ENCODE data around the gene UNCX.

The UNCX gene

DNA sequence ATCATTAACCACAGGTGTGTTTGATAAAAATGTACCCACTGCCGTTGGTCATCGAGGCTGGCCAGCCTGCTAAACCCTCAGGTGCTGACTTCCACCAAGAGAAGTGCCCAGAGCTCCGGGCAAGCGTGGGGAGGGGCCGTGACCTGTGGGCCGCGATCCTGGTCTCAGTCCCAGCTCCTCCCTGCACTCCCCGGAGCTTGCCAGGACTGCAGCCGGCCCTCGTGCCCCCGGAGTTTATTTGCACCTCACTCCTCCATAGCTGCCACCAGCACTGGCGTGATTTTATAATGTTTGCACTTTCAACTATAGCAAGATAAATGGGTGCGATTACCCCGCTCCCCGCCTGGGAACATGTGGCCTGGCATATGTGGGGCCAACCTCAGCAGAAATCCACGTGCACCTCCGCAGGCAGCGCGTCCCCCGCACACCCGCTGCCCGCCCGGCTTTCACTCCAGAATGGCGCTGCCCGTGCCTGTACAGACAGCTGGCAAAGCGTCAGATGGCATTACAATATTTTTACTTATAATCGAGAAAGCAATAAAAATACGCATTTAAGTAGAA, 30.8 kb downstream of the UNCX start:
- TF ChIP-seq SUZ12 (IDR thresholded peaks at IDR 0.05; ENCODE audit: extremely low read depth, insufficient read depth, insufficient read length) (no peak), ZNF274 (IDR thresholded peaks at IDR 0.05; ENCODE audit: low read depth, low read length) (no peak), YY1 (IDR thresholded peaks at IDR 0.05; ENCODE audit: insufficient read depth, insufficient read length) (no peak)

DNA sequence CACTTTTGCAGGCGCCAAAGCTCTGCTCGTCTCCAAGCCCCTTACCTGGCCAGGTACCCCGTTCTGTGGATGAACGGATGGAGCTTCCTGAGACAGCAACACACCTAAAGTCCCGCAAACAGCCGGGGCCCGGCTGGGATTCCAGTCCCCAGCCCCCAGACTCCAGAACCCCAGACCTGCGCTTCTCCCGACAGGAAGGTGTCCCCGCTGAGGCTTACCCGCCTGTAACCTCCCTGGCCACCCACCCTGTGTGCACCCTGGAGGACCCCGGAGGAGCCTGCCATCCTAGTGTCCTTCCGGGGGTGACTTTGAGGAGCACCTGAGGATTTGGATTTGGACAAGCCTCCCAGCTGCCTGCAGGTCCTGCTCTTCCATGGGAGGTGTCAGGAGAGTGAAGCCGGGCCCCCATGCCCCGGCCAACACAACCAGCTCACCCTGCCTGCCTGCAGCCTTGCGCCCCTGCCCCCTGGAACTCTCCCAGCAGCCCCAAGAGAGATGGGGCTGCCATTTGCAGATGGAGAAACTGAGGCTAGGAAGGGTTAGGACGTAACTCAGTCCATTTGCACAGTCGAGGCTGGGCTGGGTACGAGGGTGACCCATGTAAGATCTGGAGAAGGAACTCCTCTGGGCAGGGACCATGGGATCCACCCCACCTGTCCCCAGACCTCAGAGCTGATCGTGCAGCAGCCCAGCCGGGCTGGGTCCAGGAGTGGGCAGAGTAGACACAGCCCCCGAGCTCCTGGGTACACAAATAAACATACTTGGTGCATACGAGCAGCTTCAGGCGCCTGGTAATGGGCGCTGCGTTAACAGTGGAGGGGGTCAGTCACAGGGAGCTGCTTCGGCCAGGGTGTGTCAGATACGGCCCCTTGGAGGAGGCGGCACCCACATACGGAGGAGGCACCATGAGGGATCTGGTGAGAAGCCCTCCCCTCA, 31.9 kb downstream of the UNCX start:
- DNase-seq (ENCODE audit: low read depth, low spot score) = no peak
- peaks cover 13% of the 10 kb centered on the region for H3K27me3 ChIP-seq (ENCODE audit: insufficient read depth, insufficient read length)
- H3K9ac ChIP-seq (ENCODE audit: insufficient read length, low read depth) = no peak overlapping the region
- no peaks in the 10 kb centered on the region for H3K36me3 ChIP-seq (ENCODE audit: insufficient read depth, insufficient read length, low read length)
- H3K4me1 ChIP-seq (ENCODE audit: insufficient read depth, insufficient read length) = peaks cover 13% of the 10 kb centered on the region
- TF ChIP-seq ZNF274 (IDR thresholded peaks at IDR 0.05; ENCODE audit: low read depth, low read length) = no peak
- TF ChIP-seq SUZ12 (IDR thresholded peaks at IDR 0.05; ENCODE audit: extremely low read depth, insufficient read depth, insufficient read length) = no peak
- TF ChIP-seq YY1 (IDR thresholded peaks at IDR 0.05; ENCODE audit: insufficient read depth, insufficient read length) = no peak
- H3K9me3 ChIP-seq (ENCODE audit: insufficient read depth, low read length) = no peaks in the 10 kb centered on the region
- no peak overlapping the region for H3K4me3 ChIP-seq (ENCODE audit: insufficient read length, low read depth)

More for the DNA sequence above, 30.8 kb downstream of the UNCX start:
- H3K9ac ChIP-seq (ENCODE audit: insufficient read length, low read depth) = no peak overlapping the region
- H3K9me3 ChIP-seq (ENCODE audit: insufficient read depth, low read length) = no peaks in the 10 kb centered on the region
- DNase-seq (ENCODE audit: low read depth, low spot score) = no peak
- no peaks in the 10 kb centered on the region for H3K36me3 ChIP-seq (ENCODE audit: insufficient read depth, insufficient read length, low read length)
- H3K4me3 ChIP-seq (ENCODE audit: insufficient read length, low read depth) = no peak overlapping the region
- H3K27me3 ChIP-seq (ENCODE audit: insufficient read depth, insufficient read length) = peaks cover 13% of the 10 kb centered on the region
- peaks cover 9% of the 10 kb centered on the region for H3K4me1 ChIP-seq (ENCODE audit: insufficient read depth, insufficient read length)

- no peaks in the 10 kb centered on the region for H3K36me3 ChIP-seq (ENCODE audit: insufficient read depth, insufficient read length, low read length)
- TF ChIP-seq SUZ12 (IDR thresholded peaks at IDR 0.05; ENCODE audit: extremely low read depth, insufficient read depth, insufficient read length) (no peak), YY1 (IDR thresholded peaks at IDR 0.05; ENCODE audit: insufficient read depth, insufficient read length) (no peak)
- peaks cover 4% of the 10 kb centered on the region for H3K9me3 ChIP-seq (ENCODE audit: insufficient read depth, low read length)
- no peak overlapping the region for H3K9ac ChIP-seq (ENCODE audit: insufficient read length, low read depth)
- no peak overlapping the region for H3K4me3 ChIP-seq (ENCODE audit: insufficient read length, low read depth)
- DNase-seq (ENCODE audit: low read depth, low spot score) = no peak
- peaks cover 15% of the 10 kb centered on the region for H3K27me3 ChIP-seq (ENCODE audit: insufficient read depth, insufficient read length)
- peaks cover 14% of the 10 kb centered on the region for H3K4me1 ChIP-seq (ENCODE audit: insufficient read depth, insufficient read length)
Measured at GRCh38 chr7:1267016-1267900, 34.6 kb downstream of the UNCX start.

DNA sequence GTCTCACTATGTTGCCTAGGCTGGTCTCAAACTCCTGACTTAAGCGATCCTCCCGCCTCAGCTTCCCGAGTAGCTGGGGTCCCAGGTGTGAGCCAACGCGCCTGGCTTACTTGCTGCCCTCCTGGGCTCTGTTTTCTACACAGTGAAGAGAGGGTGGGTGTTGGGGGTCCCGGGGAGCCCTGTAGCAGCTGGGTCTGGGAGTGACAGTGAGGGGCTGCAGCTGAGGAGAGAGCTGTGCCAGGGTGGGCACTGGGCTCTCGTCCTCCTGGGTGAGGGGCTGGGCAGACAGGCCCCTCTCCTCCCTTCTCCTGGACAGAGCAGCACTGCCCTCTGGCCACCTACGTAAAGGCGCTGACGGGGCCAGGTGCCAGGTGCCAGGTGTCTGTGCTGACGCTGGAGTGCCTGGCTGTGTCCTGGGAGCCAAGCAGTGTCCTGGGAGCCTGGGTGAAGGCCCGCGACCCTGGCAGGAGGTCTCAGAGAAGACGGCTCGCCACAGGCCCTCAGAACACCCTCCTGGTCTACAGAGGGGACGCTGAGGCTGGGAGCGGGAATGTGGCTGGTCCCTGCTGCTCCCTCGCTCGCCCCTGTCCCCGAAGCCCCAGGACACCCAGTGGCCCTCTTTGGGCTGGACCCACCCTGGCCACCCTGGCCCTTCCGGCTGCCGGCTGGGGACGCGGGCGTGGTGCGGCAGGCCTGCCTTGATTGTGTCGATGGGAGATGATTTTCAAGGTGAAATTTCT, 35.6 kb downstream of the UNCX start:
- Histone ChIP-seq H3K4me3 (ENCODE audit: insufficient read length, low read depth) (no peak overlapping the region), H3K9me3 (ENCODE audit: insufficient read depth, low read length) (peaks cover 5% of the 10 kb centered on the region), H3K27me3 (ENCODE audit: insufficient read depth, insufficient read length) (peaks cover 16% of the 10 kb centered on the region), H3K4me1 (ENCODE audit: insufficient read depth, insufficient read length) (peaks cover 11% of the 10 kb centered on the region), H3K9ac (ENCODE audit: insufficient read length, low read depth) (no peak overlapping the region), H3K36me3 (ENCODE audit: insufficient read depth, insufficient read length, low read length) (no peaks in the 10 kb centered on the region)
- DNase-seq (ENCODE audit: low read depth, low spot score) = no peak
- TF ChIP-seq SUZ12 (IDR thresholded peaks at IDR 0.05; ENCODE audit: extremely low read depth, insufficient read depth, insufficient read length) (no peak), YY1 (IDR thresholded peaks at IDR 0.05; ENCODE audit: insufficient read depth, insufficient read length) (no peak)

DNA sequence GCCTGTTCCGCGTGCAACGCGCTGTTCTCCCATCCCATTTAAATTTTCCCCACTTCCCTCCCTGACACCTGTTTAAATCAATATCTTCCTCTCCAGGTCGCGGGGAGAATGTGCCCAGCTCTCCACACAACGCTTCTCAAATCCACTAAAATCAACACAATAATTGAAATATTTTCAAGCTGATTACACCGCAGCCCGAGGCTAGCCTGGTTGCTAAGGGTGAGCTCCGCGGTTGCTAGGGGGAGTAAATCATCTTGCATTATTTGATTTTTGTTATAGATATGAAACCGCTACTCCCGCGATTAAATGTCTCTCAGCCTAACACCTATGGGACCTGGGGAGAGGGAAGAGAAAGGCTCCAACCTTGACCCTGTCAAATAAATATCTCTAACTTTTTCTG, 36.2 kb downstream of the UNCX start:
- no peak for TF ChIP-seq YY1 (IDR thresholded peaks at IDR 0.05; ENCODE audit: insufficient read depth, insufficient read length)
- TF ChIP-seq ZNF274 (IDR thresholded peaks at IDR 0.05; ENCODE audit: low read depth, low read length) = no peak
- no peak for TF ChIP-seq SUZ12 (IDR thresholded peaks at IDR 0.05; ENCODE audit: extremely low read depth, insufficient read depth, insufficient read length)
- H3K4me1 ChIP-seq (ENCODE audit: insufficient read depth, insufficient read length) = peaks cover 11% of the 10 kb centered on the region
- no peak overlapping the region for H3K4me3 ChIP-seq (ENCODE audit: insufficient read length, low read depth)
- H3K9ac ChIP-seq (ENCODE audit: insufficient read length, low read depth) = no peak overlapping the region
- H3K36me3 ChIP-seq (ENCODE audit: insufficient read depth, insufficient read length, low read length) = no peaks in the 10 kb centered on the region
- H3K27me3 ChIP-seq (ENCODE audit: insufficient read depth, insufficient read length) = peaks cover 16% of the 10 kb centered on the region
- DNase-seq (ENCODE audit: low read depth, low spot score) = no peak
- H3K9me3 ChIP-seq (ENCODE audit: insufficient read depth, low read length) = peaks cover 5% of the 10 kb centered on the region

GRCh38 chr7:1269336-1269890, 36.7 kb downstream of the UNCX start:
- no peak for DNase-seq (ENCODE audit: low read depth, low spot score)
- Histone ChIP-seq H3K36me3 (ENCODE audit: insufficient read depth, insufficient read length, low read length) (no peaks in the 10 kb centered on the region), H3K4me3 (ENCODE audit: insufficient read length, low read depth) (no peak overlapping the region), H3K4me1 (ENCODE audit: insufficient read depth, insufficient read length) (peaks cover 11% of the 10 kb centered on the region), H3K27me3 (ENCODE audit: insufficient read depth, insufficient read length) (peaks cover 16% of the 10 kb centered on the region), H3K9ac (ENCODE audit: insufficient read length, low read depth) (peak overlapping the region; percentile 10), H3K9me3 (ENCODE audit: insufficient read depth, low read length) (peaks cover 5% of the 10 kb centered on the region)
- TF ChIP-seq SUZ12 (IDR thresholded peaks at IDR 0.05; ENCODE audit: extremely low read depth, insufficient read depth, insufficient read length) (no peak), YY1 (IDR thresholded peaks at IDR 0.05; ENCODE audit: insufficient read depth, insufficient read length) (no peak), ZNF274 (IDR thresholded peaks at IDR 0.05; ENCODE audit: low read depth, low read length) (no peak)

Data from NT2/D1 (cell line).